ENCODE measurements around the gene MACROH2A1.

The MACROH2A1 gene

DNA sequence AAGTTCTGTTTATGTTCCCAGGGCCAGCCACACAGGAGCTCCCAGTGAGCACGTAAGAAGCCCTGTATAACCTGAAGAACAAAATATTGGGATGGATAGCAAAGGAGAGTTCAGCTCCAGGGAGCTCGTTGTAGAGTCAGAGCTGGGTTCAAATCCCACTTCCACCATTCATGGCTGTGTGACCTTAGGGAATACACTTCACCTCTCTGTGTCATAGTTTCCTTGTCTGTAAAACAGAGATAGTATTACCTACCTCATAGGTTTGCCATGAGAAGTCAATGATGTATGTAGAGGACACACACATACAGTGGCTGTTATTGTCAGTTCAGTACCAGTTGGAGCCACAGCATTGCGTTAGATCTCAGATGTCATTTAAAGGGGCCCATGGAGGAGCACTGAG lies 67.4 kb downstream of the MACROH2A1 start:
- no peaks in the 10 kb centered on the region for H3K9me3 ChIP-seq (ENCODE audit: insufficient read depth, low read length)
- no peak for DNase-seq (ENCODE audit: low read depth, low spot score)
- no peak overlapping the region for H3K9ac ChIP-seq (ENCODE audit: insufficient read length, low read depth)
- H3K4me1 ChIP-seq (ENCODE audit: insufficient read depth, insufficient read length): peaks cover 5% of the 10 kb centered on the region
- H3K4me3 ChIP-seq (ENCODE audit: insufficient read length, low read depth): no peak overlapping the region
- TF ChIP-seq YY1 (IDR thresholded peaks at IDR 0.05; ENCODE audit: insufficient read depth, insufficient read length): no peak
- no peak for TF ChIP-seq ZNF274 (IDR thresholded peaks at IDR 0.05; ENCODE audit: low read depth, low read length)
- no peak for TF ChIP-seq SUZ12 (IDR thresholded peaks at IDR 0.05; ENCODE audit: extremely low read depth, insufficient read depth, insufficient read length)
- H3K27me3 ChIP-seq (ENCODE audit: insufficient read depth, insufficient read length): no peaks in the 10 kb centered on the region
- H3K36me3 ChIP-seq (ENCODE audit: insufficient read depth, insufficient read length, low read length): peaks cover 18% of the 10 kb centered on the region

DNA sequence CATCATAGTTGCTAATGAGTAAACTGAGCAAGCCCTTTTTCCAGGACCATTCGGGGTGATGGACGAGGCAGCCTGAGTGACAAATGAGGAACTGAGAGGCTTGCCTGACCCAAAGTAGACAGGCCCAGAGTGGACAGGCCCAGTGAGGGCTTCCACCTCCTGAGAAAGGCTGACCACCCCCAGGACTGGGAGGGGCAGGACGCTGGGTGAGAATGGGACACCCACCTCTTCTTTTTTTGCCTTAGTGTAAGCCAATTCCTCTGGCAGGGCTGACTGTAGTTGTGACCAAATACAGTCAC lies 68.3 kb downstream of the MACROH2A1 start:
- no peaks in the 10 kb centered on the region for H3K27me3 ChIP-seq (ENCODE audit: insufficient read depth, insufficient read length)
- TF ChIP-seq SUZ12 (IDR thresholded peaks at IDR 0.05; ENCODE audit: extremely low read depth, insufficient read depth, insufficient read length) (no peak), ZNF274 (IDR thresholded peaks at IDR 0.05; ENCODE audit: low read depth, low read length) (no peak), YY1 (IDR thresholded peaks at IDR 0.05; ENCODE audit: insufficient read depth, insufficient read length) (no peak)
- peaks cover 10% of the 10 kb centered on the region for H3K36me3 ChIP-seq (ENCODE audit: insufficient read depth, insufficient read length, low read length)
- no peaks in the 10 kb centered on the region for H3K9me3 ChIP-seq (ENCODE audit: insufficient read depth, low read length)
- H3K9ac ChIP-seq (ENCODE audit: insufficient read length, low read depth): no peak overlapping the region
- H3K4me3 ChIP-seq (ENCODE audit: insufficient read length, low read depth): no peak overlapping the region
- DNase-seq (ENCODE audit: low read depth, low spot score): no peak
- peaks cover 5% of the 10 kb centered on the region for H3K4me1 ChIP-seq (ENCODE audit: insufficient read depth, insufficient read length)

DNA sequence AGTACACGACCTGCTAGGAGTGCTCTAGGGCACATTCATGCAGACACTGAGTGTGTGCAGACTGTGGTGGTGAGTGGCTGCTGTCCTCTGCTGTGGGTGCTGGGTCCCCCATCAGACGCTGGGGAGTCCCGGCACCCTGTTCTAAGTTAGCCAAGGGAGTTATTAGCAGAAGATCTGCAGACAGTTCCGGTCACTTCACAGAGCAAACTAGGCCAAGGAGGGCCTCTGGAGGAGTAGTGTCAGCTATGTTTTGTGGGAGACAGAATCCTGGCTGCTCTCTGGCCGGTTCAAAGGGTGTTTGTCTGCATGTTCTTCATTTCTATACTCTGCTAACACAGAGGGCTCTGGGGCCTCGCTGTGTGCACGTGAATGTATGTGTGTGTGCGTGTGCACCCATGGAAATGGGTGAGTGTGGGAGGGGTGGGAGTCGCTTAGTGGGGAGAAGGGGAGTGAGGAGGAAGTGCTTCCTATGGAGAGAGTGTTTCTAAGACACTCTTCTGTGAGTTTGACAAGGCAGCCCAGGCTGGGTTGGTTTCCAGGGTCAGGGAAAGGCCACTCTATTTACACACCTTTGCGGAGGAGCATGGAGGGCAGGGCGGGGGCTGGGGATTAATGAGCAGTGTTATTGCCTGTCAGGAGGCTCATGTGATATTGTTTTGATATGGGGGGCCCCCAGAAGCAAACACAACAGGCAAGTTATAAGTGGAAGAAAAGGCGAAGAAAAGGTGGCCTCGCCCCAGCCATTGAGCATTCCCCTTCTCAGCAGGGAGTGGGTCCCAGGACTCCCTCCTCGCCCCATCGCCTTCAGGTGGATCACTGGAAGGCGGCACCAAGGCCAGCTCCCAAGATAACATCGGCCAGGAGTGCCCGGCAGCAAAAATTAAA lies 68.9 kb downstream of the MACROH2A1 start:
- DNase-seq (ENCODE audit: low read depth, low spot score): no peak
- Histone ChIP-seq H3K9ac (ENCODE audit: insufficient read length, low read depth) (no peak overlapping the region), H3K4me1 (ENCODE audit: insufficient read depth, insufficient read length) (peaks cover 5% of the 10 kb centered on the region), H3K27me3 (ENCODE audit: insufficient read depth, insufficient read length) (no peaks in the 10 kb centered on the region), H3K36me3 (ENCODE audit: insufficient read depth, insufficient read length, low read length) (peaks cover 5% of the 10 kb centered on the region), H3K9me3 (ENCODE audit: insufficient read depth, low read length) (no peaks in the 10 kb centered on the region), H3K4me3 (ENCODE audit: insufficient read length, low read depth) (no peak overlapping the region)
- TF ChIP-seq ZNF274 (IDR thresholded peaks at IDR 0.05; ENCODE audit: low read depth, low read length) (no peak), SUZ12 (IDR thresholded peaks at IDR 0.05; ENCODE audit: extremely low read depth, insufficient read depth, insufficient read length) (no peak), YY1 (IDR thresholded peaks at IDR 0.05; ENCODE audit: insufficient read depth, insufficient read length) (no peak)

DNA sequence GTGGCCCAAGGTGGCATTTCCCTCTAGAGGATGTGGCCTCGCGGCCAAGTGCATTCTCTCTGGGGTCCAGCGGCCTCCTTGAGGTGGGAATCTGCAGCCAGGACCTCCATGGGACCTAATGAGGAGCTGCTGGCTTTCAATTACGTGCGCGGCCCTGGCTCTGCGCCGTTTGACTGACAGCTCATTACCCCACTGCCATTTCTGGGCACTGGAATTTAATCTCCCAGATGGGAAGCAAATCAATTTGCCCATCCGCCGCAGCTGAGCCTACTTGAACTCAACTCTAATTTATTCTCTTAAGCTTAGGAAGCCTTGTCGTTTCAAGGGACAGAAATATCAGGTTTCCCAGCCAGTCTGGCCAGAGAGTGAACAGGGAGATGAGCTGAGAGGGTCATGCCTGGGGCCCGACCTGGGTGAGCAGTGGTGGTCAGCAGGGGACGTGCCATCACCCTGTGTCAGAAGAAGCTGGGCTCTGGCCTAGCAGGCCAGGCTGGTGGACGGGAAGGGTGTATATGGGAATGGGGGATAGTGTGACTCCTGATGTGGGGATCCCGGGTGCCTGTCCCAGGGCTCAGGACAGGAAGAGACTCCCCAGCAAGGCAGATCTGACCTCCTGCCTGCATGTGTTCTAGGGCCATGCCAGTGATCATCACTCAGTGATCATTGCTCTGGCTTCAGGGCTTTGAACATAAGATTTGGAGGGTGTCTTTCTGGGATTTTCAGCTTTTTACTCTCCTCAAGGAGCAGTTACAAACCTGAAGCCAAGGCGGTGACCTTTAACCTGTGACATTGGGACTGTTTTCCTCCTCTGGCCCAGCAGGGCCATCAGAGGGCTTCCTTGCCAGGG lies 69.7 kb downstream of the MACROH2A1 start:
- no peak overlapping the region for H3K4me3 ChIP-seq (ENCODE audit: insufficient read length, low read depth)
- no peaks in the 10 kb centered on the region for H3K9me3 ChIP-seq (ENCODE audit: insufficient read depth, low read length)
- peaks cover 5% of the 10 kb centered on the region for H3K4me1 ChIP-seq (ENCODE audit: insufficient read depth, insufficient read length)
- no peaks in the 10 kb centered on the region for H3K27me3 ChIP-seq (ENCODE audit: insufficient read depth, insufficient read length)
- DNase-seq (ENCODE audit: low read depth, low spot score): no peak
- no peak for TF ChIP-seq ZNF274 (IDR thresholded peaks at IDR 0.05; ENCODE audit: low read depth, low read length)
- TF ChIP-seq SUZ12 (IDR thresholded peaks at IDR 0.05; ENCODE audit: extremely low read depth, insufficient read depth, insufficient read length): no peak
- no peak for TF ChIP-seq YY1 (IDR thresholded peaks at IDR 0.05; ENCODE audit: insufficient read depth, insufficient read length)
- H3K36me3 ChIP-seq (ENCODE audit: insufficient read depth, insufficient read length, low read length): no peaks in the 10 kb centered on the region
- no peak overlapping the region for H3K9ac ChIP-seq (ENCODE audit: insufficient read length, low read depth)

DNA sequence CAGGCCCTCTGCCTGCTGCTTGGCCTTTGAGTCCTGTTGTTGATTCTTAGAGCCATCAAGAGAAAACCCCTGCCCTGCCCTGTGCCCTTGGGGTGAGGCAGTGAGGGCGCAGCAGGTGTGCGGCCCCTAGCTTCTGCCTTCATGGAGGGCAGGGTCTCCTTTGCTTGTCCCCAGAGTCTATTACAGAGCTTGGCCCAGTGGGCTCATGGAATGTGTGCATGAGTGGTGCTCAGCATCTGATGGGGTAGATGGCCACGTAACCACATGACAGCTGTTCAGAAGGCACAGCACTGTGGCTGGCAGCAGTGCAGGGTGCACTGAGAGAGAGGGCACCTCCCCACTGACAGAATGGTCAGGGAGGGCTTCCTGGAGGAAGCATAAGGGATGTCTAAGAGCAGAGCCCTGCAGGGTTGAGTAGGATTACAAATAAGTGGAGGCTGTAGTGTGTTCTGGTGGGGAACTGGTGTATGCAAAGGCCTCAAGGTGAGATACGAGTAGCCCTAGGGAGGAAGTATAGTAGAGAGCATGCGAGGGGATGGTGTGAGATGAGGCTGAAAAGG lies 70.8 kb downstream of the MACROH2A1 start:
- Histone ChIP-seq H3K4me3 (ENCODE audit: insufficient read length, low read depth) (no peak overlapping the region), H3K9ac (ENCODE audit: insufficient read length, low read depth) (no peak overlapping the region), H3K27me3 (ENCODE audit: insufficient read depth, insufficient read length) (no peaks in the 10 kb centered on the region), H3K36me3 (ENCODE audit: insufficient read depth, insufficient read length, low read length) (no peaks in the 10 kb centered on the region), H3K4me1 (ENCODE audit: insufficient read depth, insufficient read length) (peaks cover 4% of the 10 kb centered on the region), H3K9me3 (ENCODE audit: insufficient read depth, low read length) (no peaks in the 10 kb centered on the region)
- DNase-seq (ENCODE audit: low read depth, low spot score): no peak
- TF ChIP-seq YY1 (IDR thresholded peaks at IDR 0.05; ENCODE audit: insufficient read depth, insufficient read length) (no peak), SUZ12 (IDR thresholded peaks at IDR 0.05; ENCODE audit: extremely low read depth, insufficient read depth, insufficient read length) (no peak), ZNF274 (IDR thresholded peaks at IDR 0.05; ENCODE audit: low read depth, low read length) (no peak)

DNA sequence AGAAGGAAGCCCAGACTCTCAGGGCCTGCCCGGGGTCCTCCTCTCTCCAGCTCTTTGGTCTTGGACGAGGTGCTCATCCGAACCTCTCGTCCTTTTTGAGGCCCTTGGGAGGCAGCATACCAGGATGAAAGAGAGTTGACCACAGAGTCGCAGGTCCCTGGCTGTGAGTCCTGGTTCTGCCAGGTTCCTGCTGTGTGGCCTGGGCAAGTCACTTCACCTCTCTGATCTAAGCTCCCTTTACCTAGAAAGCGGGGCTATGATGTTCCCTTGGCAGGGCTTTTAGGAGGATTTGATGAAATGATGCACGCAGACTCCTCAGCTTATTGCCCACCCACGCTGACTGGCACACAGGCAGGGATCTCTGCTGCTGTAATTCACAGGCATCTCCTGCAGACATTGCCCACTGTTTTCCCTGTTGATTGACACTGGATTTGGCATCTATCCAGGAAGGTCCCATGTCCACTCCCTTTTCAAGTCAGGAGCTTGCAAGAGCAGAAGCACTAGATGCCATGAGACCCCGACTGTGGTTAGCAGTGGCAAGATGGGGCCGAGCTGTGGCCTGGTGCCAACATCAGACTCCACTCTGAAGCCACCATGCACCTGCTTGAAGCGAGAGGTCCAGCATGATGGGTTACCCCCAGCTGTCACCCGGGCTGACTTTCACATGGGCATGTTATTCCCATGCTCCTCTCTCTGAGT lies 71.5 kb downstream of the MACROH2A1 start:
- DNase-seq (ENCODE audit: low read depth, low spot score): no peak
- Histone ChIP-seq H3K27me3 (ENCODE audit: insufficient read depth, insufficient read length) (no peaks in the 10 kb centered on the region), H3K9ac (ENCODE audit: insufficient read length, low read depth) (no peak overlapping the region), H3K36me3 (ENCODE audit: insufficient read depth, insufficient read length, low read length) (no peaks in the 10 kb centered on the region), H3K9me3 (ENCODE audit: insufficient read depth, low read length) (no peaks in the 10 kb centered on the region), H3K4me1 (ENCODE audit: insufficient read depth, insufficient read length) (peaks cover 4% of the 10 kb centered on the region), H3K4me3 (ENCODE audit: insufficient read length, low read depth) (no peak overlapping the region)
- TF ChIP-seq SUZ12 (IDR thresholded peaks at IDR 0.05; ENCODE audit: extremely low read depth, insufficient read depth, insufficient read length): no peak
- TF ChIP-seq YY1 (IDR thresholded peaks at IDR 0.05; ENCODE audit: insufficient read depth, insufficient read length): no peak
- TF ChIP-seq ZNF274 (IDR thresholded peaks at IDR 0.05; ENCODE audit: low read depth, low read length): no peak
